ENCODE results near the gene LRPAP1.

- no peak for TF ChIP-seq POLR2A (IDR thresholded peaks at IDR 0.05)
- no peak for TF ChIP-seq CTCF (IDR thresholded peaks at IDR 0.05)
Measured at GRCh38 chr4:3516836-3517730, 15.1 kb downstream of the LRPAP1 start.
